HG02938 (cell line): Measurements from ENCODE around the gene ME2.
"Not testable (repeated sequence)": the region's sequence is repeated elsewhere in the genome, so short reads cannot be mapped to it uniquely, and the experiment has no call there.

Experiments
- ATAC-seq: cut with Tn5 transposase; IDR thresholded peaks from one replicate; pipeline ENCODE4 v1.9.1; 2021; ENCODE audit warnings: mild to moderate bottlenecking, moderate library complexity; ENCODE audit not compliant: unreplicated experiment

ME2 gene

GRCh38 chr18:50878345-50879301, at the start of gene ME2:
Gene ME2 (plus strand): TSS chr18:50879118. CDS start chr18:50895821, 16,703 bp downstream.
- ATAC-seq = peak; percentile 90

DNA sequence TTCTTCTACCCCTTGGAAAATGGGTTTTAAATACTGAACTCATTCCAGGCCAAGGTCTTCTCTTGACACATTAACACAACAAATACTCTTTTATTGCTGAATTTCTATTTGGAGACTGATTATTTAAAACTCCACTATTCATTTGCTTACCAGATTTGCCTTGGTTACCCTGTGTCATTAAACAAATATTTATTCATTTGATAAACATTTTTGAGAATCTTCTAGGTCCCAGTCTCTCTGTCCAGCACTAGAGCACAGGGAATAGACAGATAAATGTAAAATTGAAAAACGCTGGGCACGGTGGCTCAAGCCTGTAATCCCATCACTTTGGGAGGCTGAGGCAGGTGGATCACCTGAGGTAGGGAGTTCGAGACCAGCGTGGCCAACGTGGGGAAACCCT, 49.3 kb upstream of the ME2 start:
- ATAC-seq = no peak

- peak; percentile 63 for ATAC-seq
Observed at GRCh38 chr18:50830544-50830943, 48.4 kb upstream of the ME2 start.

DNA sequence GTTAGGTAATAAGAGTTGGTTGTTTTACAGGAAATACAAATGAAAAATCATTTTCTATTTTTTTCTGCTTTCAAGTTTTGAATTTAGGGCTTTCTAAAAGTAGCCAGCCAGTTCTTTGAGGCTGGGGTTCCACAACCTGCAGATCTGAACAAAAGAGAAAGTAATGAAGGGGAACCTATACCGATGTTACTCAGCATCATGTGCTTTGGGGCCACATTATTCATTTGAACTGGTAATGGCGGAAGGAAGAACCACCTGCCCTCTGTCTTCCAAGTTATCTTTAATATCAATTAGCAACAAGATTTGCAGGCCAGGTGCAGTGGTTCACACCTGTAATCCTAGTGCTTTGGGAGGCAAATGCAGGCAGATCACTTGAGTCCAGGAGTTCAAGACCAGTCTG, 46.2 kb upstream of the ME2 start:
- ATAC-seq = peak; percentile 54

GRCh38 chr18:50833496-50833895, 45.4 kb upstream of the ME2 start:
- not testable (repeated sequence) for ATAC-seq

DNA sequence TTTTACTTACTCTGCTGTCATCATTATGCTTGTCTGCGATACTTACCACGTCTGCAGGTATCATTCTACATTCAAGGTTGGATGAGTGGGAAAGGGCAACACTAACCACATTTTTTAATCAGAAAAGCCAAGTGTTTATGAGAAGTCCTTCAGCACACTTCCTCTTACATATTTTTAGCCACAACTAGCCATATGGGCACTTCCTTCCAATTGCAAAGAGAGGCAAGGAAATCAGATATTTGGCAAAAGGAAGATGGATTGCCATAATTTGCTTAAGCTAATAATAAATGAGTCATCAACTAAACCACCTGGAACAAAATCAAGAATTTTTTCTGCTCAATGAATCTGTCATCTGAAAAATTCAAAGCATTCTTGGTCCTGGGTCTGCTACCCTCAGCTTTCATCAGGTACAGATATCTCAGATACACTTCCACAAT, 42.4 kb upstream of the ME2 start:
- ATAC-seq = no peak

DNA sequence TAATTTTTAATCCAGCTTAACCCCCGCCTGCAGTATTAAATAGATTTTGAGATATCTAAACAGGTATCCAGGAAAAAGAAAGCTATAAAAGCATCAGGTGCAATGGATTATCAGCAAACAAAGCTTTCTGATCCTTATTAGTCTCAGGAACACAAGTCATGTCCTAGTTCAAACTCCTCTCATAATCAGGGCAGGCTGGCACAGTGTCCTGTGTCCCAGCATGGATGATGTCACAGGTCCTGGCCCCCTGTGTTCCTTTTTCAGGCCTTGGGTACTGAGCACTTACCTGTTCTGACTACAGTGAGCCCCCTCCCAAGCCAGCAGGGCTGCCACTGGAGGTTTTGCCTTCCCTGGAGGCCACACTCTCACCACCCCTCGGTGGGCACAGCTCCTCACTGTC, 39.6 kb upstream of the ME2 start:
- ATAC-seq = no peak

DNA sequence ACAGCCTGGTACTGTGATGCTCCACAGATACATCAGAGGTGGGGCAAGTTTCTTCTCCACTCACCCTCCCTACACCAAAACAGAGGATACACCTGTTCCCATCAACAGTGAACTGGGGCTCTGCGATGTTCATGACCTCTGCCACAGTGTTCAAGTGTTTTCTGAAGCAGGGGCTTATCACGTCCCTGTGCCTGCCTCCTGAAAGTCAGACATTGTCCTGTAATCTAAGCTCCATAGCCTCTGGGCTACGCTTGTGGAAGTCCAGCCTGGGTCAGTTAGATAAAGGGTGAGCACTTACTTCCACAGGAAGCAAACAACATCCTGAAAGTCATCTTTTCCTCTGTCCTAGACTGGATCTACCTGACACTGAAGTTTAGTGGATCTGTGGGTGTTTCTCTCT, 38.9 kb upstream of the ME2 start:
- ATAC-seq = no peak

GRCh38 chr18:50842846-50843245, 36.1 kb upstream of the ME2 start:
- ATAC-seq = no peak

GRCh38 chr18:50844554-50844953, 34.4 kb upstream of the ME2 start:
- ATAC-seq = no peak

GRCh38 chr18:50844960-50845359, 34.0 kb upstream of the ME2 start:
- ATAC-seq = no peak

DNA sequence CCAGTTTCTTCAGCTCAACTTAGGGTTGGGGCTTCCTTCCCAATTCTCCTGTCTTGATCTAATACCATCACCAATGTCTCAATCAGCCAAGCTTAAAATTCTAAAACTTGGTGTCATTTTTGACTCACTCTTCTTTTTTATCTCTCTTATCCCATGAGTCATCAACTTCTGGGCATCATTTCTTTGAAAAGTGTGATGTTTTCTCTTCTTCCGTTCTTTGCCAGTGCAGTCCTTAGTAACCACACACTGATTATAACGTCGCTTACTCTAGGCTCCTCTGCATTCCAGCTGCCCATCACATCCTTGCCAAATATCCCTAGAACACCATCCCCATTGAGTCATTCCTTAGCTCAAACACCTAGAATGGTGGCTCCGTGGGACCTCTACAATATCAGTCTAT, 31.7 kb upstream of the ME2 start:
- ATAC-seq = no peak

- ATAC-seq = no peak
Observed at GRCh38 chr18:50848061-50848551, 30.8 kb upstream of the ME2 start.

- ATAC-seq = no peak
Observed at GRCh38 chr18:50848991-50849390, 29.9 kb upstream of the ME2 start.

DNA sequence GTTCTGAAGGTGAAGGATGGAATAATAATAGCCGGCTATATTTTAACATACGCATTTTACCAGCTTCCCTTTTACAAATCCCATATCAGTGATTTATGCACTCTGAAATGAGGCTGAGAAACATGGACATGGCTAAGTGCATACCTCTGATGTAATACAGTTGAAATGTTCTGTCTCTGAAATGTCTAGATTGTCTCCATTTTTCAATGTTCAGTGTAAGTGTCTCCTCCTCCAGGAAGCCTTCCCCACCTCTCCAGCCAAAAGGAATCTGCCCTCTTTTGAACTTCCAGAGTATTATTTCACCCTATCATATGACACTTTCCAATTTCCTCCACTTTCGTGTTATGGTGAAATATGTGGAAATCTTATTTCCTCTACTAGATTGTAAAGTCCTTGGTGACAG, 29.5 kb upstream of the ME2 start:
- no peak for ATAC-seq

DNA sequence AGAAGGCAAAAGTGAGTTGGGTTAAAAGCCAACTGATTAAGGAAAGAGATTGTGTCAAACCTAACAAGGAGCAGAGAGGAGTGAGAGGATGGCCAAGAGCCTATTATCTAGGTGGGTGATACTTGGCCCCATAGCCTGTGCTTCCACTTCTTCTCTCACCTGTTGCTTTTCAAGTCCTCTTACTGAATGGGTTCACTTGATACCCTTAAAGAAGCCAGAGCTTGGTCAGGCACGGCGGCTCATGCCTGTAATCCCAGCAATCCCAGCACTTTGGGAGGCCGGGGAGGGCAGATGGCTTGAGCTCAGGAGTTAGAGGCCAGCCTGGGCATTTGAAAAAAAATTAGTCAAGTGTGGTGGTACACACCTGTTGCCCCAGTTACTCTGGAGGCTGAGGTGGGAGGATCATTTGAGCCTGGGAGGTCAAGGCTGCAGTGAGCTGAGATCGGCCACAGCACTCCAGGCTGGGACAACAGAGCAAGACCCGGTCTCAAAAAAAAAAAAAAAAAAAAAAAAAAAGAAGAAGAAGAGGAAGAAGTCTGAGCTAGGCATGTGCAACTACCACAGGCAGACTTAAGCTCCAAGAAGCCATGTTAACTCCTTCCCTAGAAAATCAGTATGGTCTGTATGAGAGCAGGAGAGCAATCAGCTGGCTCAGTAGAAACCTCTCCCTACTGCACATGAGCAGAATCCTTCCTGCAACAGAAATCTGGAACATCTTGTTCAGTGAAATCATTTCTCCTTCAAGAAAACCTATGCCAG, 28.4 kb upstream of the ME2 start:
- ATAC-seq = no peak

- ATAC-seq = no peak
Observed at GRCh38 chr18:50853863-50854271, 25.1 kb upstream of the ME2 start.

GRCh38 chr18:50855976-50856757, 22.8 kb upstream of the ME2 start:
- ATAC-seq = no peak

- ATAC-seq = not testable (repeated sequence)
Observed at GRCh38 chr18:50857166-50857565, 21.8 kb upstream of the ME2 start.

DNA sequence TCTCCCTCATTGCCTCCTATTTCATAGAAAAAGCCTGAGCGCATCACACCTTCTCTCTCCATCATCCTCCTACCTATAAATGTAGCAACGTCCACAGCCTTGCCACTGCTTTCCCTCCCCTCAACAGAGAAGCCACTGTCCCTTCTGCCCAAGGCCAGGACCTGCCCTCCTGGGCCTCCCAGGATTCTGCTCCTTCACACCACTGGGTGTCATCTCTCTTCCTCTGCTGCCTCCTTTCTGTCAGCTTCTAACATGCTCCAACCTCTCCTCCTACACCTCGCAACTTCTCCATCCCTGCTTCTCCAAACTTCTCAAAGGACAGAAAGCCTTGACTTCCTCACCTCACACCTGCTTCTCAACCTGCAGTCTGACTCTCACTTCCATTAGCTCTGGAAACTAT, 21.2 kb upstream of the ME2 start:
- ATAC-seq = no peak
